ENCODE data around the gene SOX13.

The SOX13 gene

DNA sequence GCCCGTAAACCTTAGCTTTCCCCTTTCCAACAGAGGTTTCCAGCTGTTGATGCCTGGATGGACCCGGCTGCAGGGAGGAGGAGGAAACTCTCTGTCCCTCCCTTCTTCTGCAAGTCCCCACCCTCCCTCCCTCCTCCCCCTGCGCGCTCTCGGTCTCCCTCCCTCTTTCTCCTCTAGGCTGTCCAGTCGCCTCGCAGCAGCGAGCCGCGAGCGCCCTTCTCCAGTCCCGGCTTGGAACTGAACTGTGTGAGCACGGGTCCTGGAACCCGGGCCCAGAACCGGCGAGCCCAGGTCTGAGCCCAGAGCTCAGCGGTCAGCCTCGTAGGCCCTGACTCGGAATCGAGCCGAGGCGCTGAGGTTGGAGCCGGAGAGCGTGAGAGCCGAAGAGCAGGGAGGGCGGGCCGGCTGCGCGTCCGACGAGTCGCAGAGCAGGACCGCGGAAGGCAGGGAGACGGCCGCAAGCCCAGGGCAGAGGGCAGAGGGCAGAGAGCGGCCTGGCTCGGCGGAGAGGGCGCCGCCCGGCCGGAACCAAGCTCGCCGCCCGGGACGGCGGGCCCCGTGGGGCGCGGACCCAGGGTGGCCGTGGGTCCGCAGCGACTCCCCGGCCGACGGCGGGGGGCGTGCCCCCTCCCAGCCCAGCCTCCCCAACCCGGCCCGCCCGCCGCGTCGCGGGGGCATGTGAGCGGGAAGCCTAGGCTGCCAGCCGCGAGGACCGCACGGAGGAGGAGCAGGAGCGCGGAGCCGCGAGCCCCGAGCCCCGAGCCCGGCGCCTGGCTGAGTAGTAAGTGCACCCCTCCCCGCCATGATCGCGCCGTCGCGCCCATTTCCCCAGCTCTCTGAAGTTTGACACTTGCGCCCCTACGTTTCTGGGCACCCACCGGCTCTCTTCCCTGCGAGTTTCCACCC lies at the start of gene SOX13:
Gene SOX13, plus strand, starts transcription at position 185 of the 906 bp plus-strand sequence. CDS start 39,801 bp downstream, outside the sequence.
- Histone ChIP-seq H3K4me1 (ENCODE audit: control insufficient read depth in 2 of 2, insufficient read depth in 2 of 2, low read length in 2 of 2) (peaks cover 7 to 15% of the 10 kb centered on the region in 2 donors), H3K4me3 (ENCODE audit: low read length in 2 of 2) (peak within 1 kb of the TSS; percentile 82 to 100), H3K27ac (ENCODE audit: low read depth in 2 of 2, low read length in 2 of 2) (peak within 1 kb of the TSS; percentile 89 to 97), H3K27me3 (ENCODE audit: control insufficient read depth in 2 of 2, insufficient read depth in 2 of 2, low read length in 2 of 2) (peaks cover 0 to 7% of the 10 kb centered on the region in 2 donors), H3K9ac (ENCODE audit: low read depth in 1 of 2, low read length in 2 of 2) (peak within 1 kb of the TSS; percentile 70 to 73), H3K36me3 (ENCODE audit: control insufficient read depth in 2 of 2, insufficient read depth in 2 of 2, low read length in 2 of 2) (no peaks in the 10 kb centered on the region), H3K9me3 (ENCODE audit: control insufficient read depth in 2 of 2, low read length in 2 of 2) (no peaks in the 10 kb centered on the region)

DNA sequence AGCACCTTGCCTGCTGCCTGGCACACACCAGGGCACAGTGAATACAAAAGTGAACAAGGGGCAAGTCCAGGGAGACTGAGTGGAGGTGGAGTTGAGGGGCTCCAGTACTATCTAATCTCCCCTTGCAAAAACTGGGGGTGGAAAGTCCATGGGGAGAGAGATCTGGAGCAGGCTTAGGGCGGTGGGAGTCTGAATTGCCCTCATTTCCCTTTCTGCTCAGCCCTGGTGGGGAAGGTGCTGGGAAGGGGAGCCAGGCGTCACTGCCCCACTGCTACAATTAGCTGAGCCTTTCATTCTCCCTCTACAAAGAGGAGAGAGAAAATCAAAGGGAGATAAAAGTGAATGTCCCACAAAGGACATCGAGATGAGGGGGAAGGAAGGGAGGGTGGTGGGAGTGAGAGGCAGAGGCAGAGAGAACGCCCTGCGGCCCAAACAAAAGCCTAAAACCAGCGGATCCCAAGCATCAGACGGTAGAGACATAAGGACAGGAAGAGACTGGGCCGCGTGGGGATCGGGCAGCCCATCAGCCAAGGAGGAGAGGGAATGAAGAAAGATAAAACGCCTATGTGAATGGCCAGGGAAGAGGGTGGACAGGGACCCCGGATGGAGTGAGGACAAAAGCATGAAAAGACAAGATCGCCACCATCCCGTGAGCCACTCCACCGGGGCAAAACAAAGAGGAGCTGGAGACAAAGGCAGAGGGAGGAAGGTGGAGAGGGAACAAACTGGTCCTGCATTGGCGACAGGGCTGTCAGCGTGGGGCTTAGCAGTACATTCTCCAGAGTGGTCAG lies 46.8 kb upstream of the SOX13 start:
- Histone ChIP-seq H3K4me1 (ENCODE audit: control insufficient read depth in 2 of 2, insufficient read depth in 2 of 2, low read length in 2 of 2) (no peaks in the 10 kb centered on the region), H3K4me3 (ENCODE audit: low read length in 2 of 2) (no peak overlapping the region), H3K9ac (ENCODE audit: low read depth in 1 of 2, low read length in 2 of 2) (no peak overlapping the region), H3K36me3 (ENCODE audit: control insufficient read depth in 2 of 2, insufficient read depth in 2 of 2, low read length in 2 of 2) (no peaks in the 10 kb centered on the region), H3K9me3 (ENCODE audit: control insufficient read depth in 2 of 2, low read length in 2 of 2) (no peaks in the 10 kb centered on the region), H3K27me3 (ENCODE audit: control insufficient read depth in 2 of 2, insufficient read depth in 2 of 2, low read length in 2 of 2) (no peaks in the 10 kb centered on the region), H3K27ac (ENCODE audit: low read depth in 2 of 2, low read length in 2 of 2) (no peak overlapping the region)

DNA sequence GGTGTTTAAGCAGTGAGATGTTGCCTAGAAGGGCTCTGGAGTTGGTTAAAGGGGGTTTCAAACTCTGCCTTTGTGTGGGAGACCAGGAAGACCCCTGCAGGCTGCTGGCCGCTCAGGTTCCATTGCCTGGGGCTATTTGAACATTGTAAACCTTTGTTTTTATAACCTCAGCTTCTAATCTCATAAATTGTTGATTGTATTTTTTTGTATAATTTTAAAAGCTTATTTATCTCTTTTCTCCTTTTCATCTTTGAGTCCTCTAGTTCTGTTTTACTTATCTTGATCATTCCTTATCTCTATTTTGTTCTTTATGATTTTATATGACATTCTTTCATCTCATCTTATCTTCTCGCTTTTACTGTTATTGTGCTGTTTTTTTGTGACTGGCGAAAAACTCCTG lies 45.5 kb upstream of the SOX13 start:
- Histone ChIP-seq H3K27me3 (ENCODE audit: control insufficient read depth in 2 of 2, insufficient read depth in 2 of 2, low read length in 2 of 2) (no peaks in the 10 kb centered on the region), H3K27ac (ENCODE audit: low read depth in 2 of 2, low read length in 2 of 2) (no peak overlapping the region), H3K36me3 (ENCODE audit: control insufficient read depth in 2 of 2, insufficient read depth in 2 of 2, low read length in 2 of 2) (no peaks in the 10 kb centered on the region), H3K9me3 (ENCODE audit: control insufficient read depth in 2 of 2, low read length in 2 of 2) (no peaks in the 10 kb centered on the region), H3K4me1 (ENCODE audit: control insufficient read depth in 2 of 2, insufficient read depth in 2 of 2, low read length in 2 of 2) (no peaks in the 10 kb centered on the region), H3K9ac (ENCODE audit: low read depth in 1 of 2, low read length in 2 of 2) (no peak overlapping the region), H3K4me3 (ENCODE audit: low read length in 2 of 2) (no peak overlapping the region)

DNA sequence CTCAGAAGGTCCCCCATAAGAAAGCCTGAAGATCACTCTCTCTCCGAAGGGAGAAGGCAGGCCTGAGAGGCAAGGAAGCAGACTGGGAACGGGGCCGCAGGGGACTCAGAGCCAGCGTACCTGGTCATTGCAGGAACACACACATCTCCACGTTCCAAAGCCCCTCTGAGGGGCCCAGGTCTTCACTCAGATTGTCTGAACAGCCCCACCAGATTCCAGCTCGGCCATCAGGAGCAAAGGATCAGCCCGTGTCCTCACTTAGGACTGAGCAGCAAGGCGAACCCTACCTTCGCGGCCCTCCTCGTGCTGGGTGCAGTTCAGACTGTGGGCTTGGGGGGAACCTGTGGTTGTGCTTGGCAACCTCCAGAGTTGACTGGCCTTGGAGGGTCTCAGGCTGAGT lies 43.9 kb upstream of the SOX13 start:
- Histone ChIP-seq H3K4me1 (ENCODE audit: control insufficient read depth in 2 of 2, insufficient read depth in 2 of 2, low read length in 2 of 2) (no peaks in the 10 kb centered on the region), H3K9ac (ENCODE audit: low read depth in 1 of 2, low read length in 2 of 2) (no peak overlapping the region), H3K4me3 (ENCODE audit: low read length in 2 of 2) (no peak overlapping the region), H3K27me3 (ENCODE audit: control insufficient read depth in 2 of 2, insufficient read depth in 2 of 2, low read length in 2 of 2) (no peaks in the 10 kb centered on the region), H3K27ac (ENCODE audit: low read depth in 2 of 2, low read length in 2 of 2) (no peak overlapping the region), H3K9me3 (ENCODE audit: control insufficient read depth in 2 of 2, low read length in 2 of 2) (no peaks in the 10 kb centered on the region), H3K36me3 (ENCODE audit: control insufficient read depth in 2 of 2, insufficient read depth in 2 of 2, low read length in 2 of 2) (no peaks in the 10 kb centered on the region)

DNA sequence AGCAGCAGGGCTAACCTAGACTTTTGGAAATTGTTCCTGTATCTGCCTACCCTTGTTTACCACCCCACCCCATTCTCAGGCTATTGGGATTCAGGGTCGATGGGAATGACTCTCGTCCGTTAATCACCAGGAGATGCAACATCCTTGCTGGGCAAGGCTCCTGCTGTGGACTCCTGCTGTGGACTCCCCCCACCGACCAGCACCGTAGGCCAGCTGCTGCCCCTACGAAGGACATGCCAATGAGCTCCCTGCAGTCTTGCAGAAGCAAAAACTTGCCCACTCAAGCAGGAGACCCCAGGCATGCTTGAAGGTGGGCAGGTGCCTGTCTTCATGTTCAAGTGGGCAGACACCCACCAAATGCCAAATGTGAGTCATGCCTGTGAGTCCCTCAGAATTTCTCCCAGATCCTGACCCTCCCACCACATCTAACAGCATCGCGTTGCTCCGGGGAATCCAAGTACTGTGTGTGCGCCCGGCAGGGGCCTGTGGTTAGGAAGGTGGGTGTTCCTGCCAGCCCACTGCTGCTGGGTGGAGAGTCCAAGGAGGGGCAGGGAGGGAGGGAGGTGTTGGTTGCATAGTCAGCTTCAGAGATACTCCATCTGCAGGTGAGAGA lies 41.7 kb upstream of the SOX13 start:
- H3K27ac ChIP-seq (ENCODE audit: low read depth in 2 of 2, low read length in 2 of 2), result no peak overlapping the region
- no peaks in the 10 kb centered on the region for H3K9me3 ChIP-seq (ENCODE audit: control insufficient read depth in 2 of 2, low read length in 2 of 2)
- no peak overlapping the region for H3K9ac ChIP-seq (ENCODE audit: low read depth in 1 of 2, low read length in 2 of 2)
- no peaks in the 10 kb centered on the region for H3K27me3 ChIP-seq (ENCODE audit: control insufficient read depth in 2 of 2, insufficient read depth in 2 of 2, low read length in 2 of 2)
- H3K4me1 ChIP-seq (ENCODE audit: control insufficient read depth in 2 of 2, insufficient read depth in 2 of 2, low read length in 2 of 2), result no peaks in the 10 kb centered on the region
- no peaks in the 10 kb centered on the region for H3K36me3 ChIP-seq (ENCODE audit: control insufficient read depth in 2 of 2, insufficient read depth in 2 of 2, low read length in 2 of 2)
- no peak overlapping the region for H3K4me3 ChIP-seq (ENCODE audit: low read length in 2 of 2)

DNA sequence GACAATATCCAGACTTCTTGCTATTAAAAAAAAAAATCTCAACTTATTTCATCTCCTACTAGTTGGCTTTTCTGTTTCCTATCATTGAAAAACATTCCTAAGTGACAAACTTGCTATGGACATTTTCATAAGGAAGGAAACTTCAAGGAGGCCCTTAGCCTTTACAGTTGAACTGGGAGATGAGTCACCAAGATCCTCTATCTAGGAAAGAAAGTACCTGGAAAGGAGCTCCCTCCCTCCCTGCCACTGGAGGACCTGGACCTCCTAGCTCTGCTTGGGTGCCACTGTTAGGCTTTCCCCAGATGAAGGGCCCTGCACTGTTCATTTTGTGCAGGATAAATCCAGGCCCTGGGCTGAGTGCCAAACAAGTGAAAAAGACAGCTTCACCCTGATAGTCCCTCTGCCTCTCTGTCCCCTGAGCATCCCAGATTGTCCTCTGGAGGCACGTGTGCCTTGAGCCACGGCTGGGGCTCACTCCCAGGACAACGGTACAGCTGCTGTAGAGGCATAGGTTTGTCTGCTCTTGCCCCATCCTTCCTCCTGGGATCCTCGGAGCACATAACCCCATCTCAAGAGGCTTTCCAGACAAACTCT lies 40.2 kb upstream of the SOX13 start:
- Histone ChIP-seq H3K4me1 (ENCODE audit: control insufficient read depth in 2 of 2, insufficient read depth in 2 of 2, low read length in 2 of 2) (no peaks in the 10 kb centered on the region), H3K27me3 (ENCODE audit: control insufficient read depth in 2 of 2, insufficient read depth in 2 of 2, low read length in 2 of 2) (no peaks in the 10 kb centered on the region), H3K27ac (ENCODE audit: low read depth in 2 of 2, low read length in 2 of 2) (no peak overlapping the region), H3K4me3 (ENCODE audit: low read length in 2 of 2) (no peak overlapping the region), H3K36me3 (ENCODE audit: control insufficient read depth in 2 of 2, insufficient read depth in 2 of 2, low read length in 2 of 2) (no peaks in the 10 kb centered on the region), H3K9ac (ENCODE audit: low read depth in 1 of 2, low read length in 2 of 2) (no peak overlapping the region), H3K9me3 (ENCODE audit: control insufficient read depth in 2 of 2, low read length in 2 of 2) (no peaks in the 10 kb centered on the region)

DNA sequence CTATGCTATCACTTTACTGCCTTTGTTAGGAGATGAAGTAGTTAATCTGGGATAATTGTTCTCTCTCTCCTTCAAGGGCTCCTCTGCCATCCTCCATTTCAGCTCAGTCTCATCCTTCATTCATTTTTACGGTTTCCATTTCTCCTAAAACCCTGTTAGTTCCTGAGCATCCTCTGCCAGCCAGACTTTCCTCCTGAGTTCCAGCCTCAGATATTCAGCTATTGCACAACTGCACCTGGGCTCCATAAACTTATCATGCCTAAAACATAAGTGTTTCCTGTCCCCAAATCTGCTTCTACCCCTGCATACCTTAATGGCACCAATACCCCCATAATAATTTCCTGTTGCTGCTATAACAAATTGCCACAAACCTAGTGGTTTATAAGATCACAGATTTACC lies 39.6 kb upstream of the SOX13 start:
- Histone ChIP-seq H3K9ac (ENCODE audit: low read depth in 1 of 2, low read length in 2 of 2) (no peak overlapping the region), H3K4me3 (ENCODE audit: low read length in 2 of 2) (no peak overlapping the region), H3K36me3 (ENCODE audit: control insufficient read depth in 2 of 2, insufficient read depth in 2 of 2, low read length in 2 of 2) (no peaks in the 10 kb centered on the region), H3K27ac (ENCODE audit: low read depth in 2 of 2, low read length in 2 of 2) (no peak overlapping the region), H3K4me1 (ENCODE audit: control insufficient read depth in 2 of 2, insufficient read depth in 2 of 2, low read length in 2 of 2) (no peaks in the 10 kb centered on the region), H3K27me3 (ENCODE audit: control insufficient read depth in 2 of 2, insufficient read depth in 2 of 2, low read length in 2 of 2) (no peaks in the 10 kb centered on the region), H3K9me3 (ENCODE audit: control insufficient read depth in 2 of 2, low read length in 2 of 2) (no peaks in the 10 kb centered on the region)

DNA sequence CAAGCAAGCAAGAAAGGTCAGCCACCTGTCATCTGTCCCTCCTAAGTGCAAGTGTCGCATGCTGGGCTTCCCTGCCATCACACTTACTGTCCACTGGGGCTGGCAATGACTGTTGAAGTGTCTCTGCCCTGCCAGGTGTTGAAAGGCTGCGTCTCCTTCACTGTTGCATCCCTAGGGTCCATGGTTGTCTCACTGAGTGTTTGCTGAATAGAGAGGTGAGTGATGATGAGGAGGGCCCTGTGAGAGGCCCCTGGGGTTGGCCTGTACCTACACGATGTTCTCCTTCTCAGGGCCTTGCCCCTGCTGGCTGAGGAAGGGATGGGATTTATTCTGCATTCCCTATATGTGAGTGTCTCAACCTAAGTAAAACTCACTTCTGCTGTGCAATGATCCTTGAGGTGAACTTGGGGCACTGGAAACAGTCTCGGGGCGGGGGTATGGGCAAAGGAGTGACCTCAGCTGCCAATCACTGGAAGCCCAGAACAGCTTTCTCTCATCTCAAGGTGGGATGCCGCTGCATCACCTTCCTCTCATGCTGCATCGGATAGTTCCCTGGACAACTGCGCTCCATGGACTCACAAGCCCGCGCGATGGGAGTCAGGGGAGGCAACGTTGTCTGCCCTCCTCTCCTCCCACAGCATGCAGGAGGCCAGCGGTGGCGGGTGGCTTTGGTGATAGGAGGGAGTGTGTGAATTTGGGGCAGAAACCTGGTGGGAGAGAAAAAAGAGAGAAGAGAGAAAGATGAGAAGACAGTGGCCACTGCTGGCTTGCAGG lies 35.8 kb upstream of the SOX13 start:
- Histone ChIP-seq H3K27ac (ENCODE audit: low read depth in 2 of 2, low read length in 2 of 2) (no peak overlapping the region), H3K36me3 (ENCODE audit: control insufficient read depth in 2 of 2, insufficient read depth in 2 of 2, low read length in 2 of 2) (no peaks in the 10 kb centered on the region), H3K9me3 (ENCODE audit: control insufficient read depth in 2 of 2, low read length in 2 of 2) (no peaks in the 10 kb centered on the region), H3K4me3 (ENCODE audit: low read length in 2 of 2) (no peak overlapping the region), H3K9ac (ENCODE audit: low read depth in 1 of 2, low read length in 2 of 2) (no peak overlapping the region), H3K4me1 (ENCODE audit: control insufficient read depth in 2 of 2, insufficient read depth in 2 of 2, low read length in 2 of 2) (no peaks in the 10 kb centered on the region), H3K27me3 (ENCODE audit: control insufficient read depth in 2 of 2, insufficient read depth in 2 of 2, low read length in 2 of 2) (no peaks in the 10 kb centered on the region)

DNA sequence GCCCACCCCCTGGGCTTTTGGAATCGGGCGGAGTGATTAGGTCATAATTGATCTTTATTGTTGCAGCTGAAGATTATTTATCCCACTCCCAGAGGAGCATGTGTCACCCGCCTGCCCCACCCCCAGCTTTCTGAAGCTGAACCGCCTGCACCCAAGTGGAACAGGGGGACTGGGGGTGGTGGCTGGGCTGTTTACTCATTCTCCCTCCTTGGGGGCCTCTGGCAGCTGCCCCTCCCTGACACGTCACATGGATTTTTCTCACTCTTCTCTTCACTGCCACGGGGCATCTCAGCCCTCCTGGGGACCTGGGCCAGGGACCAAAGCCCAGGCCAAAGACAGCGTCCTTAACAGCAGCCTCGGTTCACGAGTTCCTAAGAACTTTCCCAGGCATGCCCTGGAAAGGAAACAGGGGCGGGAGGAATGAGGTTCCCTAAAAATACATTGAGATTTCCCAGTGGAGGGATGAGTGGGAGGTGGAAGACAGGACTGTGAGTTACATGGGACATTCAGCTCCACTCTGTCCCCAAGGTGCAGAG lies 31.6 kb upstream of the SOX13 start:
- no peak overlapping the region for H3K9ac ChIP-seq (ENCODE audit: low read depth in 1 of 2, low read length in 2 of 2)
- no peaks in the 10 kb centered on the region for H3K4me1 ChIP-seq (ENCODE audit: control insufficient read depth in 2 of 2, insufficient read depth in 2 of 2, low read length in 2 of 2)
- H3K27me3 ChIP-seq (ENCODE audit: control insufficient read depth in 2 of 2, insufficient read depth in 2 of 2, low read length in 2 of 2), result peaks cover 0 to 2% of the 10 kb centered on the region in 2 donors
- no peaks in the 10 kb centered on the region for H3K36me3 ChIP-seq (ENCODE audit: control insufficient read depth in 2 of 2, insufficient read depth in 2 of 2, low read length in 2 of 2)
- no peak overlapping the region for H3K4me3 ChIP-seq (ENCODE audit: low read length in 2 of 2)
- peak overlapping the region in 1 of 2 donors; percentile 40 for H3K27ac ChIP-seq (ENCODE audit: low read depth in 2 of 2, low read length in 2 of 2)
- H3K9me3 ChIP-seq (ENCODE audit: control insufficient read depth in 2 of 2, low read length in 2 of 2), result no peaks in the 10 kb centered on the region

Data from mucosa of rectum (tissue), 2 donors.